ENCODE results near the gene ADAMTS18. TPM values are rescaled to one million over a fixed set of nuclear protein-coding genes. Genes with fewer than 3 reads are reported as not detected.

ADAMTS18 gene
- total and polyA plus RNA-seq, 2 donors (not counting 1 experiment from before 2014, with no cell fraction given) = not detected

GRCh38 chr16:77386831-77387814 is 47.7 kb downstream of the ADAMTS18 start:
- H3K27me3 ChIP-seq (ENCODE audit: control insufficient read depth, insufficient read depth, low read length) = no peaks in the 10 kb centered on the region
- no peaks in the 10 kb centered on the region for H3K79me2 ChIP-seq (ENCODE audit: control insufficient read depth, insufficient read depth, low read length)
- H4K20me1 ChIP-seq (ENCODE audit: control insufficient read depth, extremely low read depth, insufficient read depth, low read length) = no peaks in the 10 kb centered on the region
- no peaks in the 10 kb centered on the region for H3K9me3 ChIP-seq (ENCODE audit: control insufficient read depth, insufficient read depth, low read depth, low read length)
- no peak overlapping the region for H3K9ac ChIP-seq (ENCODE audit: insufficient read depth, low read length)
- TF ChIP-seq CTCF (conservative IDR thresholded peaks at IDR 0.05 in 1 of 2, IDR thresholded peaks at IDR 0.05 in 1 of 2; ENCODE audit: low read depth in 1 of 2, low read length in 2 of 2) (no peak), EZH2 (IDR thresholded peaks at IDR 0.05; ENCODE audit: low read length, missing control alignments) (no peak)
- no peak overlapping the region for H3K4me3 ChIP-seq (replicated peaks in 1 of 4; ENCODE audit: control extremely low read depth in 1 of 4, insufficient read depth in 1 of 4, low read depth in 3 of 4, low read length in 4 of 4)
- H2AFZ ChIP-seq (ENCODE audit: low read length) = no peak overlapping the region
- no peaks in the 10 kb centered on the region for H3K36me3 ChIP-seq (ENCODE audit: control insufficient read depth, insufficient read depth, low read length)
- no peak overlapping the region for H3K4me2 ChIP-seq (ENCODE audit: extremely low read depth, insufficient read depth, low read length)
- no peak overlapping the region for H3K27ac ChIP-seq (ENCODE audit: insufficient read depth, low read length)
- peak in 1 of 2 donors; percentile 10 for DNase-seq (ENCODE audit: low read depth in 2 of 2)
- no peaks in the 10 kb centered on the region for H3K4me1 ChIP-seq (ENCODE audit: control insufficient read depth, extremely low read depth, insufficient read depth, low read length)

- no peaks in the 10 kb centered on the region for H3K4me1 ChIP-seq (ENCODE audit: control insufficient read depth, extremely low read depth, insufficient read depth, low read length)
- no peak for DNase-seq (ENCODE audit: low read depth in 2 of 2)
- H3K36me3 ChIP-seq (ENCODE audit: control insufficient read depth, insufficient read depth, low read length) = no peaks in the 10 kb centered on the region
- H2AFZ ChIP-seq (ENCODE audit: low read length) = no peak overlapping the region
- no peak overlapping the region for H3K27ac ChIP-seq (ENCODE audit: insufficient read depth, low read length)
- H3K27me3 ChIP-seq (ENCODE audit: control insufficient read depth, insufficient read depth, low read length) = no peaks in the 10 kb centered on the region
- no peaks in the 10 kb centered on the region for H3K9me3 ChIP-seq (ENCODE audit: control insufficient read depth, insufficient read depth, low read depth, low read length)
- no peaks in the 10 kb centered on the region for H3K79me2 ChIP-seq (ENCODE audit: control insufficient read depth, insufficient read depth, low read length)
- no peaks in the 10 kb centered on the region for H4K20me1 ChIP-seq (ENCODE audit: control insufficient read depth, extremely low read depth, insufficient read depth, low read length)
- H3K9ac ChIP-seq (ENCODE audit: insufficient read depth, low read length) = no peak overlapping the region
- H3K4me2 ChIP-seq (ENCODE audit: extremely low read depth, insufficient read depth, low read length) = no peak overlapping the region
- TF ChIP-seq EZH2 (IDR thresholded peaks at IDR 0.05; ENCODE audit: low read length, missing control alignments) (no peak), CTCF (conservative IDR thresholded peaks at IDR 0.05 in 1 of 2, IDR thresholded peaks at IDR 0.05 in 1 of 2; ENCODE audit: low read depth in 1 of 2, low read length in 2 of 2) (no peak)
- H3K4me3 ChIP-seq (replicated peaks in 1 of 4; ENCODE audit: control extremely low read depth in 1 of 4, insufficient read depth in 1 of 4, low read depth in 3 of 4, low read length in 4 of 4) = no peak overlapping the region
Observed at GRCh38 chr16:77385481-77385880, 49.4 kb downstream of the ADAMTS18 start.

- no peaks in the 10 kb centered on the region for H3K79me2 ChIP-seq (ENCODE audit: control insufficient read depth, insufficient read depth, low read length)
- H3K27me3 ChIP-seq (ENCODE audit: control insufficient read depth, insufficient read depth, low read length) = no peaks in the 10 kb centered on the region
- no peaks in the 10 kb centered on the region for H3K4me1 ChIP-seq (ENCODE audit: control insufficient read depth, extremely low read depth, insufficient read depth, low read length)
- H3K27ac ChIP-seq (ENCODE audit: insufficient read depth, low read length) = no peak overlapping the region
- no peak overlapping the region for H3K9ac ChIP-seq (ENCODE audit: insufficient read depth, low read length)
- no peaks in the 10 kb centered on the region for H3K36me3 ChIP-seq (ENCODE audit: control insufficient read depth, insufficient read depth, low read length)
- H3K4me3 ChIP-seq (replicated peaks in 1 of 4; ENCODE audit: control extremely low read depth in 1 of 4, insufficient read depth in 1 of 4, low read depth in 3 of 4, low read length in 4 of 4) = no peak overlapping the region
- no peaks in the 10 kb centered on the region for H3K9me3 ChIP-seq (ENCODE audit: control insufficient read depth, insufficient read depth, low read depth, low read length)
- H4K20me1 ChIP-seq (ENCODE audit: control insufficient read depth, extremely low read depth, insufficient read depth, low read length) = no peaks in the 10 kb centered on the region
- TF ChIP-seq CTCF (conservative IDR thresholded peaks at IDR 0.05 in 1 of 2, IDR thresholded peaks at IDR 0.05 in 1 of 2; ENCODE audit: low read depth in 1 of 2, low read length in 2 of 2) = no peak
- no peak for TF ChIP-seq EZH2 (IDR thresholded peaks at IDR 0.05; ENCODE audit: low read length, missing control alignments)
- no peak for DNase-seq (ENCODE audit: low read depth in 2 of 2)
- H3K4me2 ChIP-seq (ENCODE audit: extremely low read depth, insufficient read depth, low read length) = no peak overlapping the region
- H2AFZ ChIP-seq (ENCODE audit: low read length) = no peak overlapping the region
Observed at GRCh38 chr16:77383606-77384187, 51.1 kb downstream of the ADAMTS18 start.
